Measurements from ENCODE around the gene CALML3.

DNA sequence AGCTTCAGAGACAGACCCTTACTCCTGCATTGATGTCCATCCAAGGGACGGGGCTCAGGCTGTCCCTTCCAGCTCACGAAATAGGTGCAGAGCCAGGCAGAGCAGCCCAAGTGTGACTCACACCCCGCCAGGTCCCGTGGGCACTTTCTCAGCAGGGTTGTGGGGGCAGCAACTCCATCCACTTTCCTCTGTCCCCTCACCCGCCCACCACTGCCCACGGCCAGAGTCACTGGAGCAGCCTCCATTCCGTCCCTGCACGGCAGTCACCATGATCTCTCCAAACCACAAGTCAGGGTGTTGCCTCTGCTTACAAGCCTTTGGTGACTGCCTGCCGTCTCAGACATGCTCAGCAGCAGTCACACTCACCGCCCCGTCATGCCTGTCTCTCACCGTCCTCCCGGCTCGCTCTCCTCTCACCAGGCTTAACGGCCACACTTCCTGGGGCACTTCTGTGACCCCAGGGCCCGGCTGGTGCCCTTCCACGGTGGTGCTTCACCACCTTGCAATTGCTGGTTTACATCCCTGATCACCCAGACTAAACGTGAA, 39.3 kb downstream of the CALML3 start:
- TF ChIP-seq, protein P1, sequence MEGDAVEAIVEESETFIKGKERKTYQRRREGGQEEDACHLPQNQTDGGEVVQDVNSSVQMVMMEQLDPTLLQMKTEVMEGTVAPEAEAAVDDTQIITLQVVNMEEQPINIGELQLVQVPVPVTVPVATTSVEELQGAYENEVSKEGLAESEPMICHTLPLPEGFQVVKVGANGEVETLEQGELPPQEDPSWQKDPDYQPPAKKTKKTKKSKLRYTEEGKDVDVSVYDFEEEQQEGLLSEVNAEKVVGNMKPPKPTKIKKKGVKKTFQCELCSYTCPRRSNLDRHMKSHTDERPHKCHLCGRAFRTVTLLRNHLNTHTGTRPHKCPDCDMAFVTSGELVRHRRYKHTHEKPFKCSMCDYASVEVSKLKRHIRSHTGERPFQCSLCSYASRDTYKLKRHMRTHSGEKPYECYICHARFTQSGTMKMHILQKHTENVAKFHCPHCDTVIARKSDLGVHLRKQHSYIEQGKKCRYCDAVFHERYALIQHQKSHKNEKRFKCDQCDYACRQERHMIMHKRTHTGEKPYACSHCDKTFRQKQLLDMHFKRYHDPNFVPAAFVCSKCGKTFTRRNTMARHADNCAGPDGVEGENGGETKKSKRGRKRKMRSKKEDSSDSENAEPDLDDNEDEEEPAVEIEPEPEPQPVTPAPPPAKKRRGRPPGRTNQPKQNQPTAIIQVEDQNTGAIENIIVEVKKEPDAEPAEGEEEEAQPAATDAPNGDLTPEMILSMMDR (IDR thresholded peaks at IDR 0.05) = no peak
- TF ChIP-seq EP300 (IDR thresholded peaks at IDR 0.05) = no peak
